ENCODE data around the gene PDZD4.

GRCh38 chrX:153865321-153865580, 34.9 kb upstream of the PDZD4 start:
- TF ChIP-seq CTCF (conservative IDR thresholded peaks at IDR 0.05; ENCODE audit: low read depth in 2 of 2) (no peak), POLR2AphosphoS5 (IDR thresholded peaks at IDR 0.05; ENCODE audit: low read depth) (no peak), REST (IDR thresholded peaks at IDR 0.05; ENCODE audit: unreplicated experiment) (no peak), EZH2 (IDR thresholded peaks at IDR 0.05; ENCODE audit: low read depth, unreplicated experiment) (no peak), CREB1 (CRISPR knock-in tag; IDR thresholded peaks at IDR 0.05; ENCODE audit: low read depth) (no peak), JUNB (IDR thresholded peaks at IDR 0.05; ENCODE audit: unreplicated experiment) (no peak), EZH2phosphoT487 (IDR thresholded peaks at IDR 0.05; ENCODE audit: unreplicated experiment) (no peak), ZNF331 (CRISPR knock-in tag; IDR thresholded peaks at IDR 0.05; ENCODE audit: low read depth) (no peak)

Data from GM23338 (cell line).